CD4-positive, CD25-positive, alpha-beta regulatory T cell (primary cell): ENCODE data around the gene SDCCAG8. TPM values are rescaled to one million over a fixed set of nuclear protein-coding genes. Genes with fewer than 3 reads are reported as not detected.

Experiments
- ATAC-seq, 2 donors: fragments of 150-1000 bp; cut with Tn5 transposase; one replicate each; pipeline ENCODE4 v1.10.0; 2021; ENCODE audit warnings: low read depth in 2 of 2, moderate number of reproducible peaks in 2 of 2, moderate library complexity in 1 of 2
- DNase-seq, 3 donors: peaks; one replicate each; pipeline versions ENCODE4 v3.0.0 to v3.0.0-alpha.2; 2012 to 2022; ENCODE audit warnings: mixed read lengths in 1 of 3
- H3K27ac ChIP-seq: one replicate; pipeline ENCODE4 v1.7.0; 2013; ENCODE audit warnings: mild to moderate bottlenecking, low read length; ENCODE audit not compliant: insufficient read depth, poor library complexity, severe bottlenecking
- H3K27me3 ChIP-seq: one replicate; pipeline ENCODE4 v1.7.0; 2013; ENCODE audit warnings: low read length; ENCODE audit not compliant: control insufficient read depth, insufficient read depth
- H3K36me3 ChIP-seq: one replicate; pipeline ENCODE4 v1.7.0; 2013; ENCODE audit warnings: mild to moderate bottlenecking, low read length, moderate library complexity; ENCODE audit not compliant: control insufficient read depth, insufficient read depth
- H3K4me1 ChIP-seq: 2 replicates; pipeline ENCODE4 v1.7.0; 2013; ENCODE audit warnings: mild to moderate bottlenecking, low read length; ENCODE audit not compliant: insufficient read depth, control insufficient read depth, poor library complexity, severe bottlenecking
- H3K4me3 ChIP-seq: one replicate; pipeline ENCODE4 v1.7.0; 2013; ENCODE audit warnings: low read depth, mild to moderate bottlenecking, low read length, moderate library complexity
- H3K9me3 ChIP-seq, 2 experiments: 1 replicate in 1 of 2; 2 replicates in 1 of 2; pipeline ENCODE4 v1.7.0; 2013; ENCODE audit warnings: low read length in 2 of 2, mild to moderate bottlenecking in 1 of 2, moderate library complexity in 1 of 2; ENCODE audit not compliant: control insufficient read depth in 2 of 2
- H3K27ac Mint-ChIP-seq, 3 donors: one replicate each; pipeline ENCODE4 v1.8.0; 2020 to 2022; ENCODE audit warnings: mild to moderate bottlenecking in 3 of 3, mixed read lengths in 3 of 3, moderate library complexity in 2 of 3
- H3K27me3 Mint-ChIP-seq: one replicate; pipeline ENCODE4 v1.8.0; 2022; ENCODE audit warnings: mild to moderate bottlenecking, mixed read lengths
- H3K36me3 Mint-ChIP-seq: one replicate; pipeline ENCODE4 v1.8.0; 2020; ENCODE audit warnings: mixed read lengths
- H3K4me1 Mint-ChIP-seq, 4 donors: one replicate each; pipeline ENCODE4 v1.8.0; 2020 to 2022; ENCODE audit warnings: mixed read lengths in 4 of 4, mild to moderate bottlenecking in 1 of 4
- H3K4me3 Mint-ChIP-seq, 4 donors: one replicate each; pipeline ENCODE4 v1.8.0; 2020 to 2022; ENCODE audit warnings: mild to moderate bottlenecking in 4 of 4, mixed read lengths in 4 of 4, moderate library complexity in 3 of 4
- H3K9me3 Mint-ChIP-seq, 7 donors: one replicate each; pipeline ENCODE4 v1.8.0; 2020 to 2022; ENCODE audit warnings: mixed read lengths in 7 of 7, mild to moderate bottlenecking in 3 of 7, moderate library complexity in 2 of 7
- polyA plus RNA-seq, 4 donors: library from polyadenylated mRNA; unstranded; fragments of 300-500 nt; fragmentation: Illumina TruSeq; gene quantifications; one replicate each; pipeline ENCODE4 v1.2.3, GENCODE V29; 2021
- total RNA-seq: library from RNA; stranded (reverse); gene quantifications from one replicate; pipeline ENCODE4 v1.2.3, GENCODE V29; 2022

Gene SDCCAG8
- total and polyA plus RNA-seq, 5 donors from 2014 or later, result 19.4 to 28.5 (median 22.7) TPM

GRCh38 chr1:243438146-243438545 lies 182.3 kb downstream of the SDCCAG8 start:
- ATAC-seq, result no peak
- no peaks in the 10 kb centered on the region for H3K27me3 ChIP-seq
- H3K4me3 ChIP-seq, result no peak overlapping the region
- H3K9me3 Mint-ChIP-seq, result peaks cover 0 to 2% (median 0%) of the 10 kb centered on the region in 7 donors
- H3K27ac Mint-ChIP-seq, result no peak overlapping the region
- H3K27ac ChIP-seq, result no peak overlapping the region
- no peaks in the 10 kb centered on the region for H3K36me3 ChIP-seq
- peaks cover 19% of the 10 kb centered on the region for H3K36me3 Mint-ChIP-seq
- DNase-seq, result no peak
- H3K4me3 Mint-ChIP-seq, result no peak overlapping the region
- H3K27me3 Mint-ChIP-seq, result no peaks in the 10 kb centered on the region
- no peaks in the 10 kb centered on the region for H3K4me1 ChIP-seq
- no peaks in the 10 kb centered on the region for H3K9me3 ChIP-seq
- peaks cover 0 to 9% (median 2%) of the 10 kb centered on the region in 4 donors for H3K4me1 Mint-ChIP-seq

GRCh38 chr1:243438815-243439214 lies 183.0 kb downstream of the SDCCAG8 start:
- DNase-seq (no peak), ATAC-seq (no peak)
- Histone ChIP-seq H3K27me3 (no peaks in the 10 kb centered on the region), H3K4me1 (no peaks in the 10 kb centered on the region), H3K36me3 (no peaks in the 10 kb centered on the region), H3K4me3 (no peak overlapping the region), H3K27ac (no peak overlapping the region), H3K9me3 (no peaks in the 10 kb centered on the region)
- Mint-ChIP-seq H3K4me1 (peaks cover 0 to 11% (median 3%) of the 10 kb centered on the region in 4 donors), H3K27me3 (no peaks in the 10 kb centered on the region), H3K9me3 (peaks cover 0 to 2% (median 0%) of the 10 kb centered on the region in 7 donors), H3K36me3 (peaks cover 19% of the 10 kb centered on the region), H3K27ac (no peak overlapping the region), H3K4me3 (no peak overlapping the region)

- H3K4me3 Mint-ChIP-seq, result no peak overlapping the region
- H3K27ac ChIP-seq, result no peak overlapping the region
- H3K4me3 ChIP-seq, result no peak overlapping the region
- no peaks in the 10 kb centered on the region for H3K36me3 ChIP-seq
- peaks cover 19% of the 10 kb centered on the region for H3K36me3 Mint-ChIP-seq
- ATAC-seq (no peak), DNase-seq (no peak)
- peaks cover 0 to 2% (median 0%) of the 10 kb centered on the region in 7 donors for H3K9me3 Mint-ChIP-seq
- no peaks in the 10 kb centered on the region for H3K27me3 Mint-ChIP-seq
- no peak overlapping the region for H3K27ac Mint-ChIP-seq
- H3K9me3 ChIP-seq, result no peaks in the 10 kb centered on the region
- no peaks in the 10 kb centered on the region for H3K4me1 ChIP-seq
- peaks cover 0 to 11% (median 3%) of the 10 kb centered on the region in 4 donors for H3K4me1 Mint-ChIP-seq
- H3K27me3 ChIP-seq, result no peaks in the 10 kb centered on the region
These were observed 184.6 kb downstream of the SDCCAG8 start for GRCh38 chr1:243440406-243440805.

GRCh38 chr1:243441601-243442000 lies 185.8 kb downstream of the SDCCAG8 start:
- Mint-ChIP-seq H3K27me3 (no peaks in the 10 kb centered on the region), H3K27ac (no peak overlapping the region), H3K4me3 (no peak overlapping the region), H3K4me1 (peaks cover 0 to 9% (median 4%) of the 10 kb centered on the region in 4 donors), H3K9me3 (peaks cover 0 to 2% (median 0%) of the 10 kb centered on the region in 7 donors), H3K36me3 (peaks cover 16% of the 10 kb centered on the region)
- H3K27me3 ChIP-seq, result no peaks in the 10 kb centered on the region
- no peaks in the 10 kb centered on the region for H3K9me3 ChIP-seq
- ATAC-seq (no peak), DNase-seq (no peak)
- no peaks in the 10 kb centered on the region for H3K36me3 ChIP-seq
- H3K4me1 ChIP-seq, result no peaks in the 10 kb centered on the region
- H3K4me3 ChIP-seq, result no peak overlapping the region
- no peak overlapping the region for H3K27ac ChIP-seq

GRCh38 chr1:243443557-243443956 lies 187.7 kb downstream of the SDCCAG8 start:
- Mint-ChIP-seq H3K4me3 (no peak overlapping the region), H3K4me1 (peaks cover 4 to 12% (median 9%) of the 10 kb centered on the region in 4 donors), H3K36me3 (peaks cover 10% of the 10 kb centered on the region), H3K27me3 (no peaks in the 10 kb centered on the region), H3K9me3 (no peaks in the 10 kb centered on the region), H3K27ac (no peak overlapping the region)
- Histone ChIP-seq H3K9me3 (no peaks in the 10 kb centered on the region), H3K36me3 (no peaks in the 10 kb centered on the region), H3K4me3 (no peak overlapping the region), H3K27me3 (no peaks in the 10 kb centered on the region), H3K4me1 (peaks cover 4% of the 10 kb centered on the region), H3K27ac (no peak overlapping the region)
- ATAC-seq (no peak), DNase-seq (no peak)

GRCh38 chr1:243447347-243447746 lies 191.5 kb downstream of the SDCCAG8 start:
- Histone ChIP-seq H3K36me3 (no peaks in the 10 kb centered on the region), H3K27ac (no peak overlapping the region), H3K4me3 (no peak overlapping the region), H3K4me1 (peaks cover 4% of the 10 kb centered on the region), H3K9me3 (no peaks in the 10 kb centered on the region), H3K27me3 (no peaks in the 10 kb centered on the region)
- H3K4me1 Mint-ChIP-seq, result peaks cover 4 to 12% (median 7%) of the 10 kb centered on the region in 4 donors
- H3K9me3 Mint-ChIP-seq, result no peaks in the 10 kb centered on the region
- H3K27me3 Mint-ChIP-seq, result no peaks in the 10 kb centered on the region
- peak in 2 of 3 donors; percentile 41 to 77 for DNase-seq
- H3K4me3 Mint-ChIP-seq, result no peak overlapping the region
- peak; percentile 61 to 70 for ATAC-seq
- peak overlapping the region in 1 of 3 donors; percentile 14 for H3K27ac Mint-ChIP-seq
- peaks cover 14% of the 10 kb centered on the region for H3K36me3 Mint-ChIP-seq

- Mint-ChIP-seq H3K9me3 (no peaks in the 10 kb centered on the region), H3K27me3 (no peaks in the 10 kb centered on the region), H3K4me3 (no peak overlapping the region), H3K36me3 (peaks cover 13% of the 10 kb centered on the region), H3K27ac (peak overlapping the region; percentile 27 to 65 (median 53)), H3K4me1 (peaks cover 4 to 12% (median 7%) of the 10 kb centered on the region in 4 donors)
- peaks cover 4% of the 10 kb centered on the region for H3K4me1 ChIP-seq
- no peaks in the 10 kb centered on the region for H3K27me3 ChIP-seq
- no peak overlapping the region for H3K4me3 ChIP-seq
- no peaks in the 10 kb centered on the region for H3K9me3 ChIP-seq
- ATAC-seq (no peak), DNase-seq (peak in 1 of 3 donors; percentile 53)
- H3K27ac ChIP-seq, result no peak overlapping the region
- no peaks in the 10 kb centered on the region for H3K36me3 ChIP-seq
These were observed 192.0 kb downstream of the SDCCAG8 start for GRCh38 chr1:243447844-243448243.

- ATAC-seq (no peak), DNase-seq (no peak)
- no peaks in the 10 kb centered on the region for H3K9me3 Mint-ChIP-seq
- H3K36me3 ChIP-seq, result no peaks in the 10 kb centered on the region
- H3K4me1 ChIP-seq, result peaks cover 4% of the 10 kb centered on the region
- H3K27me3 Mint-ChIP-seq, result no peaks in the 10 kb centered on the region
- H3K36me3 Mint-ChIP-seq, result peaks cover 18% of the 10 kb centered on the region
- no peak overlapping the region for H3K4me3 Mint-ChIP-seq
- H3K27ac ChIP-seq, result no peak overlapping the region
- no peak overlapping the region for H3K27ac Mint-ChIP-seq
- H3K4me3 ChIP-seq, result no peak overlapping the region
- peaks cover 0 to 12% (median 4%) of the 10 kb centered on the region in 4 donors for H3K4me1 Mint-ChIP-seq
- H3K27me3 ChIP-seq, result no peaks in the 10 kb centered on the region
- no peaks in the 10 kb centered on the region for H3K9me3 ChIP-seq
These were observed 193.5 kb downstream of the SDCCAG8 start for GRCh38 chr1:243449373-243449772.
